Pericardium fibroblast (primary cell): ENCODE results near the gene HAGHL. TPM values are rescaled to one million over a fixed set of nuclear protein-coding genes. Genes with fewer than 3 reads are reported as not detected.

Source experiments
- total RNA-seq: library from RNA; depleted of rRNA; stranded (reverse); fragments of >200 nt; gene quantifications from 2 replicates; pipeline ENCODE4 v1.2.3, GENCODE V29; 2015

Gene HAGHL, protein sequence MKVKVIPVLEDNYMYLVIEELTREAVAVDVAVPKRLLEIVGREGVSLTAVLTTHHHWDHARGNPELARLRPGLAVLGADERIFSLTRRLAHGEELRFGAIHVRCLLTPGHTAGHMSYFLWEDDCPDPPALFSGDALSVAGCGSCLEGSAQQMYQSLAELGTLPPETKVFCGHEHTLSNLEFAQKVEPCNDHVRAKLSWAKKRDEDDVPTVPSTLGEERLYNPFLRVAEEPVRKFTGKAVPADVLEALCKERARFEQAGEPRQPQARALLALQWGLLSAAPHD
- 5.5 and 13.9 TPM in 2 replicates for total RNA-seq

GRCh38 chr16:726438-727290 is at the start of gene HAGHL, which contains the start of gene CCDC78:
TSS of gene HAGHL (plus strand) at chr16:727106. CDS start at chr16:727510, 404 bp downstream.
TSS of gene CCDC78 (minus strand) at chr16:726443. CDS start at chr16:726367, 76 bp downstream.

GRCh38 chr16:679814-680624 is 46.9 kb upstream of the HAGHL start, which contains the start of gene STUB1:
TSS of gene STUB1 (plus strand) at chr16:680410. CDS start at chr16:680526, 116 bp downstream.

GRCh38 chr16:684071-684794 is 42.7 kb upstream of the HAGHL start, which contains the start of gene JMJD8:
TSS of gene JMJD8 (minus strand) at chr16:684334. CDS start at chr16:684319, 15 bp downstream.

DNA sequence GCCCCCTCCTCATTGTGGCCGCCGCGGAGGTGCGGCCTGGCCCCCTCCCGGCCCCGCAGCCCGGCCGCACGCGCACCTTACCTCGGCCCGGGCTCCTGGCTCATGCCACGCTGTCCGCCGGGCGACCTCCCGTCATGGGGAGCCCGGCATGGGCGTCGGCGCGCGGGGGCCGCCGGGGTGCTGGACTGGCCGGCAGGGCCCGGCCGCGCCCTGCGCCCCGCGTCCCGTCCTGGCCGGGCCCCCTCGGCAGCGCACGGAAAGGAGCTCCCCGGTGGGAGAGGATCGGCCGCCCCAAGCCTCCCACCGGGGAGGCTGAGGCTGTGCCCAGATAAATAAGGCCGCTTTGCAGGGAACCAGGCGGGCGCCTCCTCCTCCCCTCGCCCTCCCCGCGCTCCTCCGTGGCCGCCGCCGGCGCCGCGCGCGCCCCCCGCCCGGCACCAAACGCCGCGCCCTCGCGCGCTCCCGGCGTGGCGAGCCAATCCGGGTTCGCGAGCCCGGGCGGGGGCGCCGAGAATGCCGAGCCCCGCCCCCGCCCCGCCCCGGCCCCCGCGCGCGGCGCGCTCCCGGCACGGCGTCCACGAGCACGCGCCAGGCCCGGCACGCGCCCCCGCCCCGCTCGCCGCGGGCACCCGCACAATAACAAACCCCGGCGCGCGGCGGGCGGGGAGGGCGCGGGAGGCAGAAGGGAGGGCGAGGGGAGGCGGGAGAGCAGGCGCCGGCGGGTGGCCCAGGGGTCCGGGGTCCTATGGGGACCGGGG is 21.3 kb upstream of the HAGHL start, which contains the start of gene FBXL16:
Gene FBXL16, minus strand, starts transcription at position 371 of the 758 bp plus-strand sequence. CDS start 8,396 bp downstream, outside the sequence.

GRCh38 chr16:714558-715476 is 12.1 kb upstream of the HAGHL start, which contains the start of gene METRN:
TSS of gene METRN (plus strand) at chr16:715118. CDS start at chr16:715290, 172 bp downstream.

DNA sequence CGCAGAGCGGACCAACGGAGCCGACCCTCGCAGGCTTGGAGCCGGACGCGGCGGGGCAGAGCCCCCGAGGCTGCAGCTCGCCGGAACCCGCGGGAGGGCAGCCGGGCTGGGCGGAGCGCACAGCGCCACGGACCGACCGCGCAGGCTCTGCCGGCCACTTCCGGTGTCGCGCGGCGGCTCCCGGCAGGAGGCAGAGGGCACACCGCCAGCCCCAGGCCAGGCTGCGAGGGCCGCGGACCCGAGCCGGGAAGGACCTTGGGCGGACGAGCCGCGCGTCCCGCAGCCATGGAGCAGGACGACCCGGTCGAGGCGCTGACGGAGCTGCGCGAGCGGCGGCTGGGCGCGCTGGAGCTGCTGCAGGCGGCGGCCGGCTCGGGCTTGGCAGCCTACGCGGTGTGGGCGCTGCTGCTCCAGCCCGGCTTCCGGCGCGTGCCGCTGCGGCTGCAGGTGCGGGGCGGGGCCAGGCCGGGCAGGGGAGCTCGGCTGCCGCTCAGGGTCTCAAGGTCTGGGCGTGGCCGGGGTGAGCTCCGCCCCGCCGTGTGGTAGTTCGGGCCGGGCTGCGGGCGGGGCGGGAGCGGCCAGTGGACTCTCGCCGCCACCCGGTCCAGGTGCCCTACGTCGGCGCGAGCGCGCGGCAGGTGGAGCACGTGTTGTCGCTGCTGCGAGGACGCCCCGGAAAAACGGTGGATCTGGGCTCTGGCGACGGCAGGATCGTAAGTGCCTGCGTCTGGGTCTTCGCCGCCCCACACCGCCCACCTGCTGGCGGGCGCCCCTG is 5.7 kb upstream of the HAGHL start, which contains the start of gene ANTKMT:
Gene ANTKMT, plus strand, starts transcription at position 157 of the 775 bp plus-strand sequence. Its CDS starts 129 bp downstream, at position 286.

GRCh38 chr16:740764-741505 is 14.0 kb downstream of the HAGHL start, which contains the start of gene CIAO3:
TSS of gene CIAO3 (minus strand) at chr16:740997. CDS start at chr16:740985, 12 bp downstream.

DNA sequence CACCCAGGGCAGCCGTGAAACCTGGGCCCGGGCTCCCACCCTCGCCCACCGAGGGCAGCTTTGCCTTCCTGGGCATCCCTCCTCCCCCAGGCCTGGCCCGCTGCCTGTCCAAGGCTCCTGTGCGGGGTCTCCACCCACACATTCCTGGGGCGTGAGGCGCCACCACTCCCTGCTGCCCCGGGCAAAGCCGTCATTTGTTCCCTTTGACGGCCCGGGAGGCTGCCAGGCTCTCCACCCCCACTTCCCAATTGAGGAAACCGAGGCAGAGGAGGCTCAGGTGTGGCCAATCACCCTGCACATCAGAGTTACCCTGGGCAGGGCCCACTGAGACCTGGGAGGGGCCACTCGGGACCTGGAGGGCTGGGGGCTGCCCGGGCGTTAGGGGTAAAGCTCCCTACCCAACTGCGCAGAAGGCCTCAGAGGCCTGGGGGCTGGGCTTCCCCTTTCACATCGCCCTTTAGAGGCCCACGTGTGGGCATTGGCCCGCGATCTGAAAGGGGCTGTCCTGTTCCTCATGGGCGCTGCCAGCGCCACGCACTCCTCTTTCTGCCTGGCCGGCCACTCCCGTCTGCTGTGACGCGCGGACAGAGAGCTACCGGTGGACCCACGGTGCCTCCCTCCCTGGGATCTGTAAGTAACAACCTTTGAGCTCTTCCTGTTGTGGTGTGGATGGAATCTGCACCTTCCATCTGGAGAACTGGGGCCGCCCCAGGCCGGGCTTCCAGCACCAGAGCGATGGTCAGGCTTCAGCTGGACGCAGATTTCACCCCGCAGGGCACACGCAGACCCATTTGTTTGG is 33.8 kb downstream of the HAGHL start, which contains the start of gene MSLN:
Gene MSLN, plus strand, starts transcription at position 190 of the 799 bp plus-strand sequence. CDS start 1,947 bp downstream, outside the sequence.

Other genes starting within 250 kb of the HAGHL start
- 36.5 and 48.2 TPM in 2 replicates for gene CAPN15, start 199.4 kb upstream of the HAGHL start, total RNA-seq
- not detected in 2 replicates for gene PRR35, start 166.7 kb upstream of the HAGHL start, total RNA-seq
- 3.8 and 5.0 TPM in 2 replicates for gene NHLRC4, start 160.1 kb upstream of the HAGHL start, total RNA-seq
- 28.5 and 35.1 TPM in 2 replicates for gene PIGQ, start 157.1 kb upstream of the HAGHL start, total RNA-seq
- gene RAB40C, start 137.0 kb upstream of the HAGHL start, total RNA-seq: 16.9 and 19.4 TPM in 2 replicates
- 0.12 TPM in 1 of 2 replicates, not detected in the other for gene WFIKKN1, start 96.1 kb upstream of the HAGHL start, total RNA-seq
- 152 and 181 TPM in 2 replicates for gene METTL26, start 90.8 kb upstream of the HAGHL start, total RNA-seq
- gene MCRIP2, start 85.3 kb upstream of the HAGHL start, total RNA-seq: 23.7 and 31.7 TPM in 2 replicates
- gene WDR90, start 77.7 kb upstream of the HAGHL start, total RNA-seq: 8.5 TPM in 2 replicates
- gene RHOT2, start 59.0 kb upstream of the HAGHL start, total RNA-seq: 46.9 and 47.1 TPM in 2 replicates
- 0.58 and 4.4 TPM in 2 replicates for gene RHBDL1, start 51.4 kb upstream of the HAGHL start, total RNA-seq
- 163 and 189 TPM in 2 replicates for gene STUB1, start 46.7 kb upstream of the HAGHL start, total RNA-seq
- 58.3 and 58.7 TPM in 2 replicates for gene JMJD8, start 42.8 kb upstream of the HAGHL start, total RNA-seq
- gene WDR24, start 36.7 kb upstream of the HAGHL start, total RNA-seq: 10.3 and 12.1 TPM in 2 replicates
- 0.17 and 0.93 TPM in 2 replicates for gene FBXL16, start 21.3 kb upstream of the HAGHL start, total RNA-seq
- gene METRN, start 12.0 kb upstream of the HAGHL start, total RNA-seq: 119 and 164 TPM in 2 replicates
- gene ANTKMT, start 6.0 kb upstream of the HAGHL start, total RNA-seq: 32.9 and 39.3 TPM in 2 replicates
- gene CCDC78, start 663 bp upstream of the HAGHL start, total RNA-seq: 0.94 and 2.1 TPM in 2 replicates
- 13.4 and 18.3 TPM in 2 replicates for gene CIAO3, start 13.9 kb downstream of the HAGHL start, total RNA-seq
- 1.6 and 2.0 TPM in 2 replicates for gene MSLN, start 33.6 kb downstream of the HAGHL start, total RNA-seq
- 17.6 and 21.6 TPM in 2 replicates for gene RPUSD1, start 61.3 kb downstream of the HAGHL start, total RNA-seq
- 1.6 and 7.8 TPM in 2 replicates for gene CHTF18, start 61.5 kb downstream of the HAGHL start, total RNA-seq
- gene GNG13, start 73.6 kb downstream of the HAGHL start, total RNA-seq: not detected in 2 replicates
- 17.4 and 19.4 TPM in 2 replicates for gene LMF1, start 243.9 kb downstream of the HAGHL start, total RNA-seq